Globus pallidus (tissue), 1 donor: Measurements from ENCODE around the gene HOMER2.
"Not testable (repeated sequence)": the region's sequence is repeated elsewhere in the genome, so short reads cannot be mapped to it uniquely, and the experiment has no call there.

Experiments used
- DNase-seq: peaks from one replicate; pipeline ENCODE4 v3.0.0-alpha.2; 2015; ENCODE audit warnings: low spot score

The HOMER2 gene

DNA sequence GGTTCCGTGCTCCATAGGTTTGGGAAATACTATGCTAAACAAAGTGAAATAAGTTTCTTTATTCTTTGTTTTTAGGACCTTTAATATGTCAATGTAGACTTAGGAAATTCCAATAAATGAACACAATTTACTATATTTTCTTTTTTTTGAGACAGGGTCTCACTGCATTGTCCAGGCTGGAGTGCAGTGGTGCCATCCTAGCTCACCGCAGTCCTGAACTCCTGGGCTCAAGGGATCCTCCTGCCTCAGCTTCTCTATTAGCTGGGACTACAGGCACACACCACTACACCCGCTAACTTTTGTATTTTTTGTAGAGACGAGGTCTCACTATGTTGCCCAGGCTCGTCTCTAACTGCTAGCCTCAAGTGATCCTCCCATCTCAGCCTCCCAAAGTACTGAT is 12.4 kb upstream of the HOMER2 start:
- DNase-seq, result no peak

DNA sequence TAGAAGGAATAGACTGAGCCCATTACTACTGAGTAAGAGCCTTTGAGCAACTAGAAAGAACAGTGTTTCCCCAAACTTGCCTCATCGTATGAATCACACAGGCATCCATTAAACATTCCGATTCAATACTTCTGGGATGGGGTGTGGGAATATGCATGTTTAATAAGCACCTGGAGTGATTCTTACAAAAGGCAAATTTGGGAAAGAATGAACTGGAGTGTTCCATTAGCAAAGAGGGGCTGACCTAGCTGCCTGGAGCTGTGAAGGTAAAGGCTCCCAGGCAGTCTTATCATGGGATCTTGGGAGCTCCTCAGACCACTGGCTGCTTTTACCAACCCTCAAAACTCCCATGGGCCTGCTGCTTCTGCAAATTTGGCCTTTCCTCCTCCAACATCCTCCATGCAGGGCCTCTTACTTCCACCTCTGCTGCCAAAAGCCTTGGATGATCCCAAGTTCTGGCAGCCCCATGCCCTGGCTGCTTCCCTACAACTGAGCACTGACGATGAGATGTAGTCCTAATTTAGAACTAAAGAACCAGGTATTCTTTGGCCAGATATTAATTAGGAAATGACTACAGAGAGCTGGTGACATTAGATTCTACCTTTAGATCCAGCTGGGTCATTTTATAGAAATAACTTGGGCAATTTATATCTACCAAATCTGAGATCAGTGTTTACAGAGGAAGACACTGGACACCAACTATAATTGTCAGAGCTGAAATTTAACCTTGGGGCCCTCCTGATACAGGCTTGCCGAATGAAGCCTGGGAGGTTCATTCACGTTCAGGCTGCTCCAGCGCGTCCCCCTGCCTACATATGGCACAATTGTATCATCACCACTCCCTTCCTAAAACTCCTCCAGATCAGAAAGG is 11.2 kb upstream of the HOMER2 start:
- DNase-seq, result no peak

DNA sequence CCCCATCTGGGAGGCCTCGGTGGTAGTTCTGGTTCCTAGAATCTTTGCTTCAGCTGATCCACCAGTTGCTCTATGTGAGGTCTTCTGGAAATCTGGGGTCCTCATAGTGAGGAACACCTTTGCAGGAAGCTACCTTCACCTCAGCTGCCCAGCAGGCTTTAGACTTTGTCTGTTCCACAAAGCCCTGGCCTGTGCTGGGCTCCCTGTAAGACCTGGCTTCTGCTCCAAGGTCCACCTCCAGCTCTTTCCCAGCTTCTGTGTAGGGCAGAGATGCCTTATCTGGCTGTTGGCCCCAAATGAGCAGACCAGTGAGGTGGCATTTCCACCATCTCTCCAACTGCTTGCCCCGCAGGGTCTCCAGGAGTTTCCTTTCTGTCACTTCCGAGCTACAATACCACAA is 8.2 kb upstream of the HOMER2 start:
- DNase-seq, result no peak

DNA sequence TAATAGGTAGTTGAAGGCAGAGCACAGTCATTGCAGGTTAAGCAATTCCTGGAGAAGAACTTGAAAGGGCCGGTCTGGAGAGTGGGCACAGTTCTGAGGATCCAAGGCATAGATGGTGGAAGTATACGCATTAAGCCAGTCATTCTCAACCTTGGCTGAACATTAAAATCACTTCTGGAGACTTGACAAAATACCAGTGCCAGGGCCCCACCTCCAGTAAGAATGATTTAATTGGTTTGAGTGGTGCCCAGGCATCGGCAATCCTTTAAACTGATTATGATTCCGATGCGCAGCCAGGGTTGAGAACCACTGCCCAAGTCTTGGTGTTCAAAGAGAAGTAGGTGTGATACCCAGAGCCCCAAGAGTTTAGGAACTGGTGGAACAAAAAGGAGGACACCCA is 6.9 kb upstream of the HOMER2 start:
- DNase-seq, result no peak

DNA sequence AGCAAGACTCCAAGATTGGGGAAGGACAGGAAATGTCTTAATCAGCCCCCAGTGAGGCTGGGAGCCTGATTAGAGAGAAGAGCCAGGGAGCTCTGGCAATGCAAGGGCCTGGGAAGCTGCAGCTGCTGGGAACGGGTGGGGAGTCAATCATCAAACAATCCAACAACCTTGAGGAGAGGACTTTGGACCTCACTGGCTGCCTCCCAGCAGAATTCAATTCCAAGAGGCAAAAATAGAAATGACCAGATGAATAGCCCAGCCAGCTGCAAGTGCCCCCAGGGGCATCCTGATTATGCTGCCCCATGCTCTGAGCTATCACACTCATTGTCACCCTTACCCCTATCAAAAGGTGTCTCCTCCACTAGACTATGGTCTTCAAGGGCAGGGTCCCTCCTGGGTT is 6.1 kb upstream of the HOMER2 start:
- DNase-seq, result no peak

DNA sequence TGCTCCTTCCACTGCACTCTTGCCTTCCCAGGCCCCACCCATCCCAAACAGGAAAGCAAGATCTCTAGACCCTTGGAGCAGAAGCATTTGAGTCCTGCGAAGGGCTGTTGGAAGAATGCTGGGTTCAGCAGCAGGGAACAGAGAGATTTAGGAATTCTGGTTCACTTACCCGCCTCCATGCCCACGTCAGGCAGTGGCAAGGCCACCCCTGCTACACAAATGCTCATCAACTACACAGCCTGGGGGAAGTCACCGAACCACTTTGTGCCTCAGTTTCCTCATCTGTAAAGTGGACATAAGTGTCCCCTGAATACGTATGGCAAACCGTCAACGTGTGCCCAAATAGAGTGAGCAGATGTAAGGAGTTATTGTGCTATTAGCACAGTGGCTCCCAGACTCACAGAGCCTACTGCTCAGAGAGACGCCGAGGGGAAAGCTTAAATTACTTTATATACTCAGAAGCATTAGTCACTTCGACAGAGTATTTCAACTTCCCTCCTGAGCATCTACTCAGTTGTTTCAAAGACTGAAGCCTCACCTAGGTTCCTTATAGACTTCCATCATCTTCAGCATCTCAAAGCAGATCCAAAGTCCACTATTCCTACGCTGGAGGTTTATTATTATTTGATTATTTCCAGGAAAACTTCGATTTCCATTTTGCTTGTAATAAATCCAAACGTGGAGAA is 905 bp downstream of the HOMER2 start:
- no peak for DNase-seq

DNA sequence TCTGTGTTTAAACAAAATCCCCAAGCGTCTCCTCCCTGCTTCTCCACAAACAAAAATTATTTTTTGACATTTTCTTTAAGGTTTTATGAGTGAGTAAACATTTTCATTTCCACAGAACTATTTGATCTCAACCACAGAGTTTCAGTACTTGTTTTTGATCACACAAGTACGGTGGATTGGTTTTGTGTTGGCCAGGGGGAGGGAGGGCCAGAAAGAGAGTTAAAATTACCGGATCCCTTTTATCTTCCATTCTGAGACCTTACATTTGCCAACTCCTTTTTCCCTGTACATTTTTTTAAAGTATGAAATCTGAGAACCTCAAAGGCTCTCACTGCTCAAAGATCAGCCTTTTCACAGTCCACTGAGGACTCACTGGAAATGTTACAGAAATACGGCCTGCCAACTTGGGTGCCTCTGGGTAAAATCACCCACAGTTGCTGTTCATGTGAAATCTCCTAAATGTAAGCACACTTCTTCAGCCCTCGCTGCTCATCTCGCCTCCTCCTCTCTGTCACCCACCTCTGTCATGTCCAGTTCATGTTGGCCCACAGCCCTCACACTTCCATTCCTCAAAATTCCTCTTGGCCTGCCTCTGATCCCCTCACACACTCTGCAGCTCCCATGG is 1.7 kb downstream of the HOMER2 start:
- DNase-seq, result no peak

DNA sequence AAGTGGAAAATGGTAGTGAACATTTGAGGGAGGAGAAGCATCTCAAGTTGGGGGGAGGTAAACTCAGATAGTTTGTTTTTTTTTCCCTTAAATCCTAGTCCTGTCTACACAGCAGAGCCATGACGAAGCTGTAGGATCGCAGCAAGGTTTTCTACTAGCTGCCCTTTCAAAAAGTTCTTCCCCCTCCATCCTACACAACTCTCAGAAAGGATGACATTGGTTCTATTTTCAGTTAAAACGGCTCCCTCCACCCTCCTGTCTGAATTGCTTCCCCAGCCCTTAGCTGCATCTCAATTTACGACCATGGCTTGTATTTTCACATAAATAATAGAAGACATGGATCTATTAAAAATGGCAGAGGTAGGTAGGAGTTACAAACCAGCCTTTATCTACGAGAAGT is 2.2 kb downstream of the HOMER2 start:
- DNase-seq, result no peak

DNA sequence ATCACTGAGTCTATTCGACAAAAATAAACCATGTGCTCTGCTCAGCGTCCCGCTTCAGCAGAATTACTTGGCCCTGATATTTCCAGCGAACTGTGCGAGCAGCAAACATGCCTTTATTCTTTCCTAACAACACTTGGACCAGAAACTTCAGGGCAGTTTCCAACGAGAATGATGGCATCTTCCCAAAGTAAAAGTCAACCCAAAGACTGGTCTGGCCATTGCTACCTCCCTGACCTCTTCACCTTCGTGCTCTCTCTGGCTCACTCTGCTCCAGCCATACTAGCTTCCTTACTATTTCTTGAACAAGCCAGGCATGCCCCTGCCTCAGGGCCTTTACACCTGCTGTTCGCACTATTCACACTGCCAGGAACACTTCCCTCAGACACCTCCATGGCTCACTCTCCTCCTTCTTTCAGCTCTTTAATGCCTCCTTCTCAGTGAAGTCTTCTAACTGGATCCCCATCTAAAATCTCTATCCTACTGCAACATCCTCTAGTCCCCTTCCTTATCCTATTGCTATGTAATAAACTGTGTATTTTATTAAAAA is 6.3 kb downstream of the HOMER2 start:
- no peak for DNase-seq

DNA sequence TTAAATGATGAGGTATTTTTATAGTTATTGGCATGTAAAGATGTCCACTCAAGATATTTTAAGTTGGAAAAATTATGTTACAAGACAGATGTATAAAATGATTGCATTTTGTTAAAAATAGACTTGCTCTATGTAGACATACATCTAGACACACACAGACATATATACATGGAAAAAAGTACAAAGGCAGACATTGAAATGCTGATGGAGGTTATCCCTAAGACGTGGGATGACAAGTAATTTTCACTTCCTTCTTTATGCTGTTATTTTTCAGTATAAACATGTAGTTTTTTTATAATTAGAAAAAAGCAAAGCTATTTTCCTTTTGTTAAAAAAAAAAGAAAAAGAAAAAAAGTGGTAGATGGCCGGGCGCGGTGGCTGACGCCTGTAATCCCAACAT is 7.2 kb downstream of the HOMER2 start:
- no peak for DNase-seq

DNA sequence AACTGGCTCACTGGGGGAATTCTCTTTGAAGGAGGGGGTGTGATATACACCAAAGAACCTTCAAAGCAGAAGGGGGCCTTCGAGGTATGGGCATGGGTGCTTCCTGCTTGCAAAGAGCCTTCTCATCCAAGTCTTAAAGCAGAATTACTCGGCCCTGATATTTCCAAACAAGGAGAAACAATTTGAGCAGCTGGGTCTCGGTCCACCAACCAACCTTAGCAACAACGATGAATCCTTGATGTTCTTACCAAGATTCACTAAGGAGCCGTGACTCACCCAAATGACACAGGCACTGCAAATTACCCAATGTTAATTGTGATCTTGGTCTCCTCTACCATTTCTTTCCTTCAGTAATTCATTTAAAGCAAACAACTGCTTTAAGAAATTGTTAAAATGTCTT is 7.7 kb downstream of the HOMER2 start:
- DNase-seq, result no peak

DNA sequence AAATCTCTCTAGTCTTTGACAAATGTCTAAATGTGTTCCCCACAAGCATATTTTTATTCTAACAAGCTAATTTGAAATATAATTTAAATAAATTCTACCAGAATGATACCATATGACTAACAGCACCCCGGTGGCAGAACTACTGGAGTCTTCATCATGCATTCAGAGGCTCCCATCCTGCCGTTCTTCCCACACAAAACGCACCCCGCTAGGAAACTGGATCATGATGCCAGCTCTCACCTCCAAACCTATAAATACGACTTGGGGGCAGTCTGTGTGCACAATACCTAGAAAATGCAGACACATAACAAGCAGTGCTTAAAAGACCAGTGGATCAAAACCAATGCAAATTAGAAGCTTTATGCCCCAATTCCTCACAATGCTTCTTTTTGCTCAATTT is 8.5 kb downstream of the HOMER2 start:
- no peak for DNase-seq

DNA sequence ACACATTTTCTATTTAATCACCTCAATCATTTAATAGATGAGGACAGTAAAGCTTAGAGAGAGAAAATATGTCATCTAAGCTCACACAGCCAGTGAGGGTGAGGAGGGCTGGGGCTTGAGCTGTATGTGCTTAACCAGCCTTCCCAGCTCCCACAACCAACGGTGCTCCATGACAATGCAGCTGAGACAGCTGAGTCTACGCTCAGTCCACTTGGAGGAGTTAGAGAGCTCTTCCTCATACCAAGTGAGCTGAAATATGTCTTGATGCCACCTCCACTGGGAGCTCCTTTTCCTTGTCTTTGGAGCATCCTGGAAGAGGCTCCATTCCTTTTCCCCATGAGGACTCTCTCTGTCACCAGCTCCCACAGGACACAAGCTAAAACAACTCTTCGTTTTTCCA is 9.3 kb downstream of the HOMER2 start:
- no peak for DNase-seq

DNA sequence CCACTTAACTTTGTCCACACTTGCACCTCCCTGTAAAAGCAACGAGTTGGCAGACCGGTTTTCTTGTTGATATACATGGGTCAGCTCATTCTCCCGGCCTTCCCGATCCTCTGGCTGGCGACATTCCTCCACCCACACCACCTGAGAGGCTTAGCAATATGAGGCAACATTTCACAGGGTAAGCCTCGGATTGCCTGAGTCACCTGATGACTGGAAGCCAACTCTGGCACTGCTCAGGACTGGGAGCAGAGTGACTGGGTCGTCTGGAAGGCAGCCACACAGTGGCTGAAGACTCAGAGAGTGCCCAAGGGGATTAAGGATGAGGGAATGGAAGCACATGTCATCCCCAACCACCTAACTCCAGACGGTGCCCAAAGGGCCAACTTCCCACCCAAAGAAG is 9.8 kb downstream of the HOMER2 start:
- no peak for DNase-seq

DNA sequence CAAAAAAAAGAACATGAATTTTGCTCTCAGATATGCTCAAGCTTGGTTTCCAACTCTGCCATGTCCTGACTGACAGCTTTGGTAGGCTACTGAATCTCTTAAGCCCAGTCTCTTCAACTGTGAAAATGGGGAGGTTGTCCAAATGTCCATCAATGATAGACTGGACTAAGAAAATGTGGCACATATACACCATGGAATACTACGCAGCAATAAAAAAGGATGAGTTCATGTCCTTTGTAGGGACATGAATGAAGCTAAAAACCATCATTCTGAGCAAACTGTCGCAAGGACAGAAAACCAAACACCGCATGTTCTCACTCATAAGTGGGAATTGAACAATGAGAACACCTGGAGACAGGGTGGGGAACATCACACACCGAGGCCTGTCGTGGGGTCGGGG is 12.8 kb downstream of the HOMER2 start:
- DNase-seq, result not testable (repeated sequence)

DNA sequence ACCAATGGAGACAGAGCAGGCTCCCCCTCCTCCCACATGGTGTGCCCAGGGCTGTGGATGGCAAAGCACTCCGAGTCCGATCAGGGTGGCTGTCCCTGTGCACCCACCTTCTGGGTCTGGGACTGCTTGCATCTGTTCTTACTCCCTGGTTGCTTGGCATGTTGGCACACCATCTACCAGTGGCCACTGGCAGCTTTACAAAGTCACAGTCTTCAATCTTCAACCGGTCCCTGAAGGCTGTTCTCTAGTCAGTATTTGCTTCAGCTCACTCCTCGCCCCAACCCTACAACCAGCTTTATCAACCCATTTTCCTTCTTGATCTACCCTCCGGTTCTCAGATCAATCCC is 14.8 kb downstream of the HOMER2 start:
- no peak for DNase-seq

DNA sequence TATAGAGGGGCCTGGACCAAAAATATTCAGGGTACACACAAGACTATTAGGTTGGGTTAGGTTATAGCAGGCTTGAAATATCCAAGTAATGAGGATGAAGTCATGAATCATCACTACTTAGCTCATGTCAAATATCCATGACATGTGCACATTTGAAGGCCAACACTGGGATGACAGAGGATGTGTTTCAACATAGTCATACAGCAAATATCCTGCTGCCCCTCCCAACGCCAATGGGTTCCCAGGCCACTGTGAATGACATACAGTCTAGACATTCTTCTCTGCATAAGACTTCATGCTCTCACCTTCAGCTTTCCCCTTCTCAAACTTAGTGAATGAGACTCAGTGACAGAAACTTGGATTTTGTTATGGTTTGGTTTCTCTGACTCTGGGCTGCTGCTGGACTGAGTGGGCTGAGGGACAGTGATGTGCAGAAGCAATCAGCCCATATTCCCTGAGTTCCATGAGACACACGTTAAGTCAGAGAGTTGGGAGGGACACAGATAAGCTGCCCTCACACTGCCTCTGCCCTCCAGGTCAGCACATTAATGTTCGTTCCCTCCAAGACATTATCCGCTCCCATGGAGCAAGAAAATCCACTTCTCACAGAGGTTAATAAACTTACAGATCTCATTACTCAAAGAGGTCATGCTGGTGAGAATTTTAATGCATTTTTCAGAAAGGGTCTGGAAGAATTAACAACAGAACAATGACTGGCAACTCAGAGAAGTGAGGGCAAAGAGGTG is 15.4 kb downstream of the HOMER2 start:
- no peak for DNase-seq

DNA sequence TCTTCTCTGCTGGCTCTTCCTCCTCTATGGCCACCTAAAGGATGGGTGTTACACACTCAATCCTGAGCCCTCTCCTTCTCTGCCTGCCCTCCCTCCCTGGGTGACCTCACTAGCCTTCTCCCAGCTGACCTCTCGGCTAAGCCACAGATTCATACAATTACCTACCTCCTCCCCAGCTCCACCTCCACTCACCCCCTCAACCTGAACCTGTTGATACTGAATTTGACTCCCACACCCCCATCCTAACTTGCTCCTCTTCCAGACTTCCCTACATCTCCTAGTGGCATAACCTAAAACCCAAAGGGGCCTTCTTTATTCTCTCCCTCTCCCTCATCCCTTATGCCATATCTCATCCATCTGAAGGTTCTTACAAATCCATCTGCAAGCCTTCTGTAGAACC is 17.1 kb downstream of the HOMER2 start:
- no peak for DNase-seq

DNA sequence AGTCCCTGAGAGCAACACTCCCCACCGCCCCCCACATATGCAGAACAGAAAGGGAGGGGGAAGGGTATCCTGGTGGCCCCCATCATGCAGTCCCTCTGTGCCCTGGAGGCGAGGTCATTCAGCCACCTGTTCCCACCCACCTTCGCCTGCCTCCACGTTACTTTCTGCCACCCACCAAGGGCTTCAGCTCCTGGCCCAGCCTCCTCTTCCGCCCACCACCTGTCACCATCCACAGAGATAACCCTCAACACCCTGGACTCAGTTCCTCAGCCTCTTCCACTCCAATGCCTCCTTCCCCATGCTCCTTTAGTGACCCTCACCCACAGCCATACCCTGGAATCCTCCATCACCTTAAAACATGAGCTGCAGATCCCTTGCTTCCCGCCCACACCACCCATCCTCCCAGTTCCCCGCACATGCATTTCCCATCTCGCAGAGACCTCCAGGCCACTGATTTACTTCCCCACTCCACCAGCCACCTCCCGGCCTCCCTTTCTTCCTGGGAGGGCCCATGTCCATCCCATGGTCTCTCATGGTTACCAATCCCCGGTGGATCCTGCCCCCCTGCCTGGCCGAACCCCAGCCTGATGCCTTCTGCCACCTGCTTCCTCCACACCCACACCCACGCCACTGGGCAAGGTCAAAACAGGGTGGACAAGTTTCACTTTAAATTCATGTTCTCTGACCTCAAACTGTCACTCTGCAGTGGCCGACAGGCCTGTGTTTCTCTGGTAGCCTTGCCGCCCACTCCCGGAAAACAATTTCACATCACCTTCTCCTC is 18.2 kb downstream of the HOMER2 start:
- no peak for DNase-seq

DNA sequence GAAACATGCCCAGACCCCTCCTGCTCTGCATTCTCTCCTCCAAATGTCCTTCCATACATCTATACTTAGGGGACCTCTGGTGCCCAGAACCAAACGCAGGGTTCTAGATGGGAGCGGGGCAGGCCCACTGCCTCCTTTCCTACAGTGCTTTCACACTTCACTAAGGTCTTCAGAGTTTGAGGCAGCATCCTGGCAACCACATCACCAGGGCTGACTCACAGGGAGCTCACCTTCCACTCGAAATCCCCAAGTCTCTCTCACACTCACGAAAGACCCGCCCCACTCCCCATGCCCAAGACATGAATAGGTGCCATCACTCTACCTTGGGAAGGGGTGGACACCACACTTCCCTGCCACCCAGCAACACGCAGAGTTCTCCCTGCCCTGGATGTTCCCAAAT is 18.9 kb downstream of the HOMER2 start:
- no peak for DNase-seq

DNA sequence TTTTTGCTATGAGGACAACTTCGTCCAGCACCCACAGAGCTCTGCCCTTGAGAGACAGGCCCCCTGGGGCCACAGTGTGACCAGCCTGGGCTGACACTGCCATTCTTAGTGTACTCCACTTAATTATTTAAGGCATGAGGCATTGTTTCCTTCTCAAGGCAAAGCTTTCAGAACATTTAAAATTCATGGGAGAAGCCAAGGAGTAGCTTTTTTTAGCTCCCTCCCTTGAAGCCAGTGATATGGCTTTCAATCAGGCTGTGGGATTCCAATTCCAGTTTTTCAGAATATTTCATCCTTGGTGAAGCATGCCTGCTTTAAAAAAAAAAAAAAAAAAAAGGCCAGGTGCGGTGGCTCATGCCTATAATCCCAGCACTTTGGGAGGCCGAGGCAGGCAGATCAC is 21.3 kb downstream of the HOMER2 start:
- DNase-seq, result peak; percentile 20

DNA sequence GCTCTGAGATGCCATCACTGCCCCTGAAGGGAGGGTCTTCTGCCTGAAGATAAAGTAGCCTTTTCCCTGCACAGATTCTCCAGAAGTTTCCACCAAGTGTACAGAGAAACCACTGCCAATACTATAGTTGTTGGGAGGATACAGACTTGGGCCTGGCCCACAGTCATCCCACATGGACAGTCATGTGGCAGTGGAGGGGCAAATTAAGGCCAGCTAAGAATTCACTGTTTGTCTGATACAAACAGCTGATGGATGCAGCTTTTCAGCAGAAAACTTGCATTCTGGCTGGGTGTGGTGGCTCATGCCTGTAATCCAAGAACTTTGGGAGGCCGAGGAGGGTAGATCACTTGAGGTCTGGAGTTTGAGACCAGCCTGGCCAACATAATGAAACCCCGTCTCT is 22.1 kb downstream of the HOMER2 start:
- DNase-seq, result no peak
